BJ (cell line): Measurements from ENCODE around the gene TRIM65. TPM values are rescaled to one million over a fixed set of nuclear protein-coding genes. Genes with fewer than 3 reads are reported as not detected.

Experiments used
- CTCF ChIA-PET: fragments of 350-600 bp; formaldehyde crosslinking; extraction: SDS; loops from one replicate; lab custom pipeline; 2021; ENCODE audit warnings: antibody characterized with exemption, inconsistent platforms; lab: Yijun Ruan, JAX
- POLR2A ChIA-PET: fragments of 300-600 bp; sonication (Branson Sonifier 250); formaldehyde crosslinking; extraction: SDS; loops from one replicate; lab custom pipeline; 2021; ENCODE audit warnings: antibody characterized with exemption; lab: Charles Lee
- DNase-seq: peaks from one replicate; pipeline ENCODE4 v3.0.0-alpha.2; 2011; ENCODE audit warnings: low read depth
- H3K27me3 ChIP-seq: 2 replicates; pipeline ENCODE4 v1.6.0; 2011; ENCODE audit warnings: low read length; ENCODE audit not compliant: control insufficient read depth, insufficient read depth
- H3K36me3 ChIP-seq: 2 replicates; pipeline ENCODE4 v1.5.1; 2011; ENCODE audit warnings: low read length; ENCODE audit not compliant: control insufficient read depth, insufficient read depth
- H3K4me3 ChIP-seq: 2 replicates; pipeline ENCODE4 v1.5.1; 2011; ENCODE audit warnings: low read depth, mild to moderate bottlenecking, control low read depth, low read length
- CTCF ChIP-seq: IDR thresholded peaks from 2 replicates; pipeline ENCODE4 v1.5.1; 2011; ENCODE audit warnings: low read depth, mild to moderate bottlenecking, control low read depth, inconsistent platforms, low read length, moderate library complexity; ENCODE audit not compliant: insufficient read depth
- polyA plus RNA-seq: library from polyadenylated mRNA; depleted of rRNA; stranded (reverse); fragments of >200 nt; gene quantifications from 2 replicates; pipeline ENCODE4 v1.2.3, GENCODE V29; 2011

TRIM65 gene
- polyA plus RNA-seq, 1 experiment, result 8.6 TPM

DNA sequence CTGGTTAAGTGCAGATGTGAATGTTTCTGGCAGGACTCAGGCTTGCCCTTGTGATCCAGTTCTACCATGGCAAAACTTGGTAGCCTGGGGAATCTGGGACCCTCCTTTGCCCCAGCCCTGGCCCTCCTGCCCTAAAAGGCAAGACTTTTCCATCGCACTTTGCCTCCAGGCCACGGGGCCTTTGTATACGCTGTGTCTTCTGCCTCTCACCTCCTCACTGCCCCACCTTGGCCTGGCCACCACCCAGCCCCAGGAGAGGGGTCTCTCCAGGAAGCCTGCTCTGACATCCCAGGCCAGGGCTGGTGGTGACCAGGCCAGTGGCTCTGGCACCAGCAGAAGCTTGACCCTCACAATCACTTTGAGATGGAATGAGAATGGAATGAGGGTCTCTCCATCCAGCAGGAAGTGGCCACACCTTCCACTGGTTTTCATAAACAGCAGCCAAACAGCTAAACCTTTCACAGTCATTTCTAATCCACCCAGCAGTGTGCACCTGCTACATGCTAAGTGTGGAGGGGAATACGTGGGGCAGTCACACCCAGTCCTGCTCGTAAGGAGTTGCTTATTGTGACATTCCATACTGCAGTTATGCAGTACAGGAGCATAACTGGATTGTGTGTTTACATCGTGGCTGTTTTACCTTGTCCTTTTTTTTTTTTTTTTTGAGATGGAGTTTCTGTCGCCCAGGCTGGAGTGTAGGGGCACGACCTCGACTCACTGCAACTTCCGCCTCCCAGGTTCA is 9.6 kb upstream of the TRIM65 start:
- Histone ChIP-seq H3K4me3 (no peak overlapping the region), H3K36me3 (peaks cover 5% of the 10 kb centered on the region), H3K27me3 (no peaks in the 10 kb centered on the region)
- ChIA-PET CTCF (interaction anchor here (0.6 to 12.0 kb wide), 8 partner anchors 10 to 130 kb away, joined by 3 to 264 read pairs (median 4); partner anchors contain the start of genes CDK3, TRIM65 and UNK), POLR2A (no interaction called here)
- no peak for TF ChIP-seq CTCF
- DNase-seq, result no peak

- H3K27me3 ChIP-seq, result no peaks in the 10 kb centered on the region
- peak within 1 kb of the TSS; percentile 91 for H3K4me3 ChIP-seq
- TF ChIP-seq CTCF, result peak; percentile 94
- ChIA-PET POLR2A (no interaction called here), CTCF (interaction anchor here (0.6 to 12.0 kb wide), 27 partner anchors 9 to 398 kb away, joined by 3 to 264 read pairs (median 3); partner anchors contain the start of genes CDK3, GALK1, TRIM65 and UNK)
- peaks cover 12% of the 10 kb centered on the region for H3K36me3 ChIP-seq
- peak; percentile 62 for DNase-seq
These were observed 8.2 kb upstream of the TRIM65 start, which contains the start of gene MRPL38 for GRCh38 chr17:75904749-75905521. Gene MRPL38, minus strand, starts transcription at chr17:75904884. Its CDS starts 9 bp downstream, at chr17:75904875.

- ChIA-PET POLR2A (no interaction called here), CTCF (interaction anchor here (0.6 to 12.0 kb wide), 3 partner anchors 12 to 103 kb away, joined by 3 to 264 read pairs (median 4); partner anchors contain the start of genes CDK3 and WBP2)
- Histone ChIP-seq H3K27me3 (no peaks in the 10 kb centered on the region), H3K36me3 (peaks cover 30% of the 10 kb centered on the region), H3K4me3 (no peak overlapping the region)
- TF ChIP-seq CTCF, result no peak
- no peak for DNase-seq
These were observed 5.7 kb upstream of the TRIM65 start for GRCh38 chr17:75902406-75902805.

DNA sequence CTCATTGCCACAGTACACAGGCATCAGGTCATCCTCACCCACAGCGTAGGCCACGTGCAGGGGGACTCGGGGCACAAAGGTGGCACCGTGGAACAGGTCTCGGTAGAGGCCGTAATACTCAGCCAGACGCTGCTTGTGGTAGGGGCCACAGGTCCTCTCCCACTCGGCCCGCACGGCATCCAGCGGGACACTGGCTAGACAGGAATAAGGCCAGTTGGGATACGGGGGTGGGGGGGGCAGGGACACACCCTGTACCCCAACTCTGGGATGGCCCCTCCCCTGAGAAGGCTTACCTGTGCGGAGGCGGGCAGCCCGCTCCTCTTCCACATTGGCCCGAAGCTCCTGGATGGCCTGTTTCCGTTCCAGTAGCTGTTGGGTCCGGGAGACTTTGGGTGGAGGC is 5.0 kb upstream of the TRIM65 start:
- ChIA-PET POLR2A (no interaction called here), CTCF (interaction anchor here (0.6 to 12.0 kb wide), 3 partner anchors 11 to 104 kb away, joined by 3 to 264 read pairs (median 4); partner anchors contain the start of genes CDK3 and WBP2)
- H3K4me3 ChIP-seq, result no peak overlapping the region
- no peaks in the 10 kb centered on the region for H3K27me3 ChIP-seq
- DNase-seq, result no peak
- H3K36me3 ChIP-seq, result peaks cover 30% of the 10 kb centered on the region
- TF ChIP-seq CTCF, result no peak
